Measurements from ENCODE around the gene ASTN2.

ASTN2 gene, protein sequence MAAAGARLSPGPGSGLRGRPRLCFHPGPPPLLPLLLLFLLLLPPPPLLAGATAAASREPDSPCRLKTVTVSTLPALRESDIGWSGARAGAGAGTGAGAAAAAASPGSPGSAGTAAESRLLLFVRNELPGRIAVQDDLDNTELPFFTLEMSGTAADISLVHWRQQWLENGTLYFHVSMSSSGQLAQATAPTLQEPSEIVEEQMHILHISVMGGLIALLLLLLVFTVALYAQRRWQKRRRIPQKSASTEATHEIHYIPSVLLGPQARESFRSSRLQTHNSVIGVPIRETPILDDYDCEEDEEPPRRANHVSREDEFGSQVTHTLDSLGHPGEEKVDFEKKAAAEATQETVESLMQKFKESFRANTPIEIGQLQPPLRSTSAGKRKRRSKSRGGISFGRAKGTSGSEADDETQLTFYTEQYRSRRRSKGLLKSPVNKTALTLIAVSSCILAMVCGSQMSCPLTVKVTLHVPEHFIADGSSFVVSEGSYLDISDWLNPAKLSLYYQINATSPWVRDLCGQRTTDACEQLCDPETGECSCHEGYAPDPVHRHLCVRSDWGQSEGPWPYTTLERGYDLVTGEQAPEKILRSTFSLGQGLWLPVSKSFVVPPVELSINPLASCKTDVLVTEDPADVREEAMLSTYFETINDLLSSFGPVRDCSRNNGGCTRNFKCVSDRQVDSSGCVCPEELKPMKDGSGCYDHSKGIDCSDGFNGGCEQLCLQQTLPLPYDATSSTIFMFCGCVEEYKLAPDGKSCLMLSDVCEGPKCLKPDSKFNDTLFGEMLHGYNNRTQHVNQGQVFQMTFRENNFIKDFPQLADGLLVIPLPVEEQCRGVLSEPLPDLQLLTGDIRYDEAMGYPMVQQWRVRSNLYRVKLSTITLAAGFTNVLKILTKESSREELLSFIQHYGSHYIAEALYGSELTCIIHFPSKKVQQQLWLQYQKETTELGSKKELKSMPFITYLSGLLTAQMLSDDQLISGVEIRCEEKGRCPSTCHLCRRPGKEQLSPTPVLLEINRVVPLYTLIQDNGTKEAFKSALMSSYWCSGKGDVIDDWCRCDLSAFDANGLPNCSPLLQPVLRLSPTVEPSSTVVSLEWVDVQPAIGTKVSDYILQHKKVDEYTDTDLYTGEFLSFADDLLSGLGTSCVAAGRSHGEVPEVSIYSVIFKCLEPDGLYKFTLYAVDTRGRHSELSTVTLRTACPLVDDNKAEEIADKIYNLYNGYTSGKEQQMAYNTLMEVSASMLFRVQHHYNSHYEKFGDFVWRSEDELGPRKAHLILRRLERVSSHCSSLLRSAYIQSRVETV (N-terminal part only)

GRCh38 chr9:117414906-117415331 is at the start of gene ASTN2:
Gene ASTN2, minus strand, starts transcription at chr9:117415057. Its CDS starts 119 bp downstream, at chr9:117414938.
- DNase-seq (ENCODE audit: low read depth in 2 of 3, low spot score in 2 of 3) = no peak

GRCh38 chr9:117462861-117463260 is 48.0 kb upstream of the ASTN2 start:
- no peak for DNase-seq (ENCODE audit: low read depth in 2 of 3, low spot score in 2 of 3)

DNA sequence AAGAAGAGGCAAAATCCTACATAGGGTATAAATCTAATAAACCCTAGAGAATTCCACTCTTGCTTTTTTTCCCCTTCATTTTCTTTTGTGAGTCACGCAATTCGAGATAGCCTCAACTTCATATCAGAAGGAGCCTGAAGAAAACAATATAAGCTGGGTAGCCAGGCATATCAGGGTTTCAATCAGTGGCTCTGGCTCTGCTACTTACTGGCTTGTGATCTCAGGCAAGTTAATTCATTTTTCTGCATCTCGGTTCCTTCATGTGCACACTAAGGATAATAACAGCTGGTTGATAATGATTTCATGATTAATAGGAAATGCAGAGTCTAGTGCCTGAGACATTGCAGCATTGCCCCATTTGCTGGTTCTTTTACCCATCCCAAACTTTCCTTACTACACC is 46.5 kb upstream of the ASTN2 start:
- no peak for DNase-seq (ENCODE audit: low read depth in 2 of 3, low spot score in 2 of 3)

- no peak for DNase-seq (ENCODE audit: low read depth in 2 of 3, low spot score in 2 of 3)
Measured at GRCh38 chr9:117460743-117461142, 45.9 kb upstream of the ASTN2 start.

GRCh38 chr9:117459913-117460312 is 45.1 kb upstream of the ASTN2 start:
- no peak for DNase-seq (ENCODE audit: low read depth in 2 of 3, low spot score in 2 of 3)

DNA sequence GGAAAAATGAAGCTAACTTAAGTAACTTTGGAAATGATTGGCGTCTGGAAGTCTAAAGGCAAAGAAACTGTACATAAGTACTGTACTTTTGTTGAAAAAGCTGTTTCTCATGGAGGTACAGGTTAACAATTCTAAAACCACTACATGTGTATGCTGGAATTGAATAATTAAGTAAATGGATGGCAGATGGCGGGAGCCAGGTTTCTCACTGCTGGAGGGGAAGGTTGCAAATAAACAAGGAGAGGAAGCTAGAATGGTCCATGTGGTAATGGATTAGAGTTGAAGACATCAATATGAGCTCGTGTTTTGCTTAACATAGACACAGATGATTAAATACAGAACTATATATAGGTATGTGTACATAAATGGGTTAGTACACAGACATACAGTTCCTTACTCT is 43.2 kb upstream of the ASTN2 start:
- no peak for DNase-seq (ENCODE audit: low read depth in 2 of 3, low spot score in 2 of 3)

- DNase-seq (ENCODE audit: low read depth in 2 of 3, low spot score in 2 of 3) = no peak
Measured at GRCh38 chr9:117454711-117455110, 39.9 kb upstream of the ASTN2 start.

- no peak for DNase-seq (ENCODE audit: low read depth in 2 of 3, low spot score in 2 of 3)
Measured at GRCh38 chr9:117453737-117454136, 38.9 kb upstream of the ASTN2 start.

DNA sequence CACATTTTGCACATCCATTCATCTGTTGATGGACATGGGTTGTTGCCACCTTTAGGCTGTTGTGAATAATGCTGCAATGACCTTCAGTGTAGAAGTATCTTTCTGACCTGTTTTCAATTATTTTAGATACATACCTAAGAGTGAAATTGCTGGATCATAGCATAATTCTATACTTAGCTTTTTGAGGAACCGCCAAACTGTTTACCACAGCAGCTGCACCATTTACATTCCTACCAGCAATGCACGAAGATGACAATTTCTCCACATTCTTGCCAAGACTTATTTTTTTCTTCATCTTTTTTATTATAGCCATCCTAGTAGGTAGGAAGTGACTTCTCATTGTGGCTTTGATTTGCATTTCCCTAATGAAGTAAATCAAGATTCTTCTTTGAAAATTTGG is 36.5 kb upstream of the ASTN2 start:
- no peak for DNase-seq (ENCODE audit: low read depth in 2 of 3, low spot score in 2 of 3)

DNA sequence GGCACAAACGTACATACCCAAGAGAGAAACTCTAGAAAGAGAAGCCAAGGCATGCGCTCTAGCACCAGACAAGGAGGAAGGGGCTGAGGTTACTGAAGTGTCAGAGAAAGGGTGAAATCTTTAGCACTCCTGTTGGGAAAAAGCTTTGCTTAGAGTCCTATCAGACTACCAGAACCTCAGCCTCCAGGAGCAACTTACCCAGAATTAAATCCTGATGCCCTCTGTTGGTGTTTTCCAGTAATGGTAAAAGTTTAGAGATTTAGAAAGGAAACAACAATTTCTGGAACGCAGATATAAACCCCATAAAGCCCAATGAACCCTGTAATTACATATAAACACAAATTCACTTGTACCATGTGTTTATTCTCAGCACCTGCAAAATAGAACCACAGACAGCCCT is 33.2 kb upstream of the ASTN2 start:
- DNase-seq (ENCODE audit: low read depth in 2 of 3, low spot score in 2 of 3) = no peak

DNA sequence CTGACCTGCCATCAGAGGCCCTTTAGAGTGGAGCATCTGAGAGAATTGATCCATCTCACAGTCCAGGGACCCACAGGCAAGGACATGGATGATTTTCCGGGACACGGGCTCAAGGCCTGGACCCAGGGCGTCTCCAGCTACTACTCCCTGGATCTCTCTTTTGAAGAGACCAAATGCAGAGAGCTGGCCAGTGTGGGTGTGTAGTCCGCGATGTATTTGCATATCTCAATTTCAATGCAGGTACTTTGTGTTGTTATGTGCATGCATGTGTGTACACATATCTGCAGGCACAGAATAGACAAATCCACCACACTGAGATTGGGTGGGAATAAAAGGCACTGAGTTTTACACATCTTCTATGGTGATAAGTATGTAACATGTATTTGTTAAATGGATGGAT is 30.8 kb upstream of the ASTN2 start:
- DNase-seq (ENCODE audit: low read depth in 2 of 3, low spot score in 2 of 3) = no peak

- no peak for DNase-seq (ENCODE audit: low read depth in 2 of 3, low spot score in 2 of 3)
Measured at GRCh38 chr9:117444501-117444900, 29.6 kb upstream of the ASTN2 start.

DNA sequence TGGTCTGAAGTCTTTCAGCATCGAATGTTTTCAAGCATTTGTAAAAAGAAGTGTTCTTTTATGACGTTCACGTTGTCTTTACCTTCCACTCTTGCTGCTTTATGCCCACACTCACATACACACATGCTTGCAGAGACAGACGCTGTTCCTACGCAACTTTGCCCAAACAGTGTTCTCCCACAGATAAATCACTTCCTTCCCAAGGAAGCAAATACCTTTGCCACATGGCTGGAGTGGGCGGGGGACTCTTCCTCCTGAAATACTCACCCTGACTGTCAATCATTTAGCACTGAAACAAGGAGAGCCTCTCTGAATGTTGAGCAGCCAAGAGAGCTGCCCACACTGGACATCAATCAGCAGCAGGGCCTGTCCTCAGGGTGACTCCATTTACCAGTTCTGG is 22.4 kb upstream of the ASTN2 start:
- DNase-seq (ENCODE audit: low read depth in 2 of 3, low spot score in 2 of 3) = no peak

DNA sequence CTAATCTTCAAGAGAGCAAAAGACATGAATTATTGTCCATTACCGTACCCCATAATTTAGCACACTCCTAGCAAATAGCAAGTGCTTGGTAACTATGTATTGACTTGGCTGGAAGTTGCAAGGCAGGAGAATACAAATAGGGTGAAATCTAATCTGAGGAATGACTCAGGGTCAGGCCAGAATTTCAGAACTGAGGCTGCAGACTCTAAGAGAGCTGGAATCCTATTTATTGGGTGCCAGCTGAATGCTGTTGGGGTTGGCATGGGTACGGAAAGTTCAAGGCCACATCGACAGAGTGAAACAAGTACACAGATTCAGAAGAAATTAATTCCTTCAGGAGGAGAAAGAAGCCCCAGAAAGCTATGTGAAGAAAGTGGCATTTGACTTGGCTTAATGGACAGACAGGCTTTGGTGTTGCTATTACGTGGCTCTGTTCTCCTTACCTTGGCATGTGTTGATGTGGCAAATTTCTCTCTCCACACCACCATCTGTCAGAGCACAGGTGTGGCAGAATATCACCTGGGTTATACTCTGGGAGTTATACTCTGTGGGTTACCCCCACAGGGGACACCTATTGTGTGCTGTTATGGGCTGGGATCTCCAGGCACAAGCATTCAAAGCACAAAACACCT is 20.9 kb upstream of the ASTN2 start:
- no peak for DNase-seq (ENCODE audit: low read depth in 2 of 3, low spot score in 2 of 3)

GRCh38 chr9:117434566-117434965 is 19.7 kb upstream of the ASTN2 start:
- DNase-seq (ENCODE audit: low read depth in 2 of 3, low spot score in 2 of 3) = no peak

- no peak for DNase-seq (ENCODE audit: low read depth in 2 of 3, low spot score in 2 of 3)
Measured at GRCh38 chr9:117430813-117431212, 16.0 kb upstream of the ASTN2 start.

GRCh38 chr9:117427357-117427913 is 12.6 kb upstream of the ASTN2 start:
- no peak for DNase-seq (ENCODE audit: low read depth in 2 of 3, low spot score in 2 of 3)

- no peak for DNase-seq (ENCODE audit: low read depth in 2 of 3, low spot score in 2 of 3)
Measured at GRCh38 chr9:117425566-117425965, 10.7 kb upstream of the ASTN2 start.

DNA sequence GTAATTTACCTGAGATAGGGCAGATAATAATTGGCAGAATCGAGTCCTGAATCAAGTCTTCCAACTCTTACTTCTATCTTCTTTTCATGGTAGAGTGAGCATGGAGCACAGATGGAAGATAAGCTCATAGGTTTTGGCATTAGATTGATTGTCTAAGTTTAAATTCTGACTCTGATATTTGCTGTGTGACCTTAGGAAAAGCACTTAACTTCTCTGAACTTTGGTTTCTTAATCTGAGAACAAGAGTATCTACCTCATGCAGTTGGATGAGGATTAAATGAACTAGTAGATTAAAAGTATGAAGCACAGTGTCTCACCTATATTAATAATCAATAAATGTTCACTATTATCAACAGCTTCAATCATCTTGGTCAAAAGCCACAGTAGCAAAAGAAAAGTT is 9.4 kb upstream of the ASTN2 start:
- DNase-seq (ENCODE audit: low read depth in 2 of 3, low spot score in 2 of 3) = no peak

DNA sequence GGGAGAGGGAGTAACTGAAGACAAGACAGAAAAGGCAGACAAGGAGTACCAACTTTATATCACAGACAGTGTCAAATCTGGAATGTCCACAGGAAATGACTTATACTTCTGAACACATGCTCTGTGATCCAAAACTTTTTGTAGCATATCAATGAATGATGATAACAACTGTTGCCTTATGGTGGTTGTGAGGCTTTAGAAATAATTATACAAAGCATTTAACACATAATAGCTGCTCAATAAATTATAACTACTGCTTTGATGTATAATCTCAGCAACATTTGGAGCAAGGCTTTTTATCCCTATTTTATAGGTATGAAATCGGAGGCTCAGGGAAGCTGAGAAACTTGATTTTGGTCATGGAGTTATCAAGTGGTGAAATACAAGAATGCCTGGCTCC is 3.3 kb upstream of the ASTN2 start:
- no peak for DNase-seq (ENCODE audit: low read depth in 2 of 3, low spot score in 2 of 3)

DNA sequence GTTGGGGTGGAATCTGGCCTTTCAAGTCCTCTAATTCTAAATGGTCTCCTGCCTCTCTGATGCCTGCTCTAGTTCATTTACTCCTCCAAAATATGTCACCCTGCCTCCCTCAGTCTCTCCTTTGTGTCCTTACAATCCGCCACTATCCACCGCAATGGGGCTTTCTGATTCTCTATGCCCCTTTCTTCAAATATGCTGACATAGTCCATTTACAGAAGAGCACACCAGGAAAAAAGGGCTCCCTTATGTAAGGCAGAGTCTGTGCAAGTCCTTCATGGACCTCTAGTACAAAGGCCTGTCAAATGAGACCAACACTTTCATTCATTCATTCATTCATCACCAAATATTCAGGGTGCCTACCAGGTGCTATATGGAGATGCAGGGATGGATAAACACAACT is 2.0 kb upstream of the ASTN2 start:
- no peak for DNase-seq (ENCODE audit: low read depth in 2 of 3, low spot score in 2 of 3)
